Endothelial cell of umbilical vein (primary cell): ENCODE data around the gene DAPK2. TPM values are rescaled to one million over a fixed set of nuclear protein-coding genes. Genes with fewer than 3 reads are reported as not detected.

Experiments used
- BruUV-seq: library from RNA; stranded (reverse); fragments of 400-500 nt; replicated peaks from 2 replicates; lab custom pipeline; 2021; lab: Mats Ljungman, UMichigan
- CTCF ChIA-PET: fragments of 300-600, 350-600 bp; sonication (Branson Sonifier 250); formaldehyde crosslinking; loops from one replicate; lab custom pipeline; 2021; ENCODE audit warnings: antibody characterized with exemption, inconsistent platforms; lab: Charles Lee
- POLR2A ChIA-PET: fragments of 300-600, 350-600 bp; sonication (Branson Sonifier 250); formaldehyde crosslinking; loops from one replicate; lab custom pipeline; 2021; ENCODE audit warnings: antibody characterized with exemption, inconsistent platforms; lab: Charles Lee
- DNase-seq: peaks from one replicate; pipeline ENCODE4 v3.0.0-alpha.2; 2011; ENCODE audit warnings: low read depth, low spot score
- FAIRE-seq: peaks from 2 replicates; lab custom pipeline; 2011; peaks lifted over from hg19 to GRCh38; lab: Jason Lieb, UNC
- H2AFZ ChIP-seq: 2 replicates; pipeline ENCODE4 v1.6.0; 2012; ENCODE audit warnings: low read depth, low read length, control low read depth, inconsistent platforms
- H3K27ac ChIP-seq: 2 replicates; pipeline ENCODE4 v1.5.1; 2011; ENCODE audit warnings: low read depth, mild to moderate bottlenecking, control low read depth, low read length, moderate library complexity; ENCODE audit not compliant: insufficient read depth
- H3K27me3 ChIP-seq, 2 experiments: 2 replicates each; pipeline versions ENCODE4 v1.6.0 to v1.6.1; 2011; ENCODE audit warnings: low read length in 2 of 2, mixed read lengths in 1 of 2; ENCODE audit not compliant: control insufficient read depth in 2 of 2, insufficient read depth in 2 of 2
- H3K36me3 ChIP-seq, 2 experiments: 2 replicates in 1 of 2; 3 replicates in 1 of 2; pipeline ENCODE4 v1.5.1; 2011; ENCODE audit warnings: low read length in 2 of 2, mild to moderate bottlenecking in 1 of 2, moderate library complexity in 1 of 2; ENCODE audit not compliant: control insufficient read depth in 2 of 2, insufficient read depth in 2 of 2; ENCODE audit errors: extremely low read depth in 1 of 2
- H3K4me1 ChIP-seq: 3 replicates; pipeline ENCODE4 v1.5.1; 2011; ENCODE audit warnings: mild to moderate bottlenecking, low read length; ENCODE audit not compliant: control insufficient read depth, insufficient read depth; ENCODE audit errors: extremely low read depth
- H3K4me2 ChIP-seq: 2 replicates; pipeline ENCODE4 v1.6.1; 2011; ENCODE audit warnings: low read length, control low read depth, mixed read lengths; ENCODE audit not compliant: insufficient read depth
- H3K4me3 ChIP-seq, 3 experiments: fragments of 200-600 bp in 1 of 3; sonication (generic), shearing (Covaris generic) in 1 of 3; replicated peaks in 1 of 3; 2 replicates each; pipeline ENCODE4 v1.5.1; 2011 to 2016; ENCODE audit warnings: control low read depth in 3 of 3, low read length in 3 of 3, mild to moderate bottlenecking in 2 of 3, inconsistent platforms in 1 of 3, low read depth in 1 of 3, moderate library complexity in 1 of 3; ENCODE audit not compliant: insufficient read depth in 1 of 3
- H3K79me2 ChIP-seq: 2 replicates; pipeline ENCODE4 v1.6.0; 2012; ENCODE audit warnings: low read length, inconsistent platforms; ENCODE audit not compliant: control insufficient read depth, insufficient read depth
- H3K9ac ChIP-seq: replicated peaks from 2 replicates; pipeline ENCODE3; 2011; ENCODE audit warnings: low read length, control low read depth; ENCODE audit not compliant: insufficient read depth; ENCODE audit errors: extremely low read depth
- H3K9me1 ChIP-seq: replicated peaks from 3 replicates; pipeline ENCODE4 v1.6.0; 2011; ENCODE audit warnings: mild to moderate bottlenecking, low read length; ENCODE audit not compliant: control insufficient read depth, insufficient read depth; ENCODE audit errors: extremely low read depth
- H3K9me3 ChIP-seq: replicated peaks from 2 replicates; pipeline ENCODE4 v1.5.1; 2012; ENCODE audit warnings: low read length, inconsistent platforms; ENCODE audit not compliant: control insufficient read depth, insufficient read depth
- H4K20me1 ChIP-seq: replicated peaks from 2 replicates; pipeline ENCODE3; 2011; ENCODE audit warnings: mild to moderate bottlenecking, low read length; ENCODE audit not compliant: control insufficient read depth, insufficient read depth; ENCODE audit errors: extremely low read depth
- CTCF ChIP-seq, 2 donors: IDR thresholded peaks; 1 replicate in 1 of 2; 2 replicates in 1 of 2; pipeline ENCODE4 v1.5.1; 2011; ENCODE audit warnings: low read length in 2 of 2, mild to moderate bottlenecking in 2 of 2, moderate library complexity in 2 of 2, control low read depth in 1 of 2, inconsistent platforms in 1 of 2, low read depth in 1 of 2; ENCODE audit not compliant: insufficient read depth in 1 of 2; ENCODE audit errors: extremely low read depth in 1 of 2
- EZH2 ChIP-seq: IDR thresholded peaks from 2 replicates; pipeline ENCODE4 v1.6.1; 2012; ENCODE audit warnings: borderline replicate concordance, low read depth, mild to moderate bottlenecking, moderate library complexity, low read length, inconsistent platforms; ENCODE audit not compliant: severe bottlenecking
- FOS ChIP-seq: IDR thresholded peaks from 2 replicates; pipeline ENCODE4 v1.6.1; 2011; ENCODE audit warnings: mild to moderate bottlenecking, low read length, moderate library complexity, borderline replicate concordance; ENCODE audit not compliant: insufficient read depth
- GATA2 ChIP-seq: IDR thresholded peaks from 2 replicates; pipeline ENCODE4 v1.7.0; 2011; ENCODE audit warnings: low read depth, mild to moderate bottlenecking, moderate library complexity, mixed read lengths, low read length; ENCODE audit not compliant: insufficient read length, insufficient read depth
- JUN ChIP-seq: IDR thresholded peaks from 2 replicates; pipeline ENCODE4 v1.6.1; 2011; ENCODE audit warnings: borderline replicate concordance, low read depth; ENCODE audit not compliant: insufficient read length, insufficient read depth
- MAX ChIP-seq: IDR thresholded peaks from 2 replicates; pipeline ENCODE4 v1.6.1; 2011; ENCODE audit not compliant: insufficient read depth, insufficient read length
- MYC ChIP-seq: IDR thresholded peaks from one replicate; pipeline ENCODE4 v1.6.1; 2011; ENCODE audit warnings: mild to moderate bottlenecking, low read depth, low read length
- POLR2A ChIP-seq: IDR thresholded peaks from 2 replicates; pipeline ENCODE4 v1.6.1; 2012; ENCODE audit warnings: low read depth, mild to moderate bottlenecking, control low read depth, low read length
- POLR2AphosphoS5 ChIP-seq: IDR thresholded peaks from 2 replicates; pipeline ENCODE4 v1.6.1; 2012; ENCODE audit warnings: low read depth, mild to moderate bottlenecking, control low read depth, low read length, moderate library complexity; ENCODE audit not compliant: insufficient read depth
- dilution Hi-C: fragments of 300-500 bp; cut with MboI; formaldehyde crosslinking; loops from one replicate; pipeline ENCODE4 v1.15.0; 2019; ENCODE audit warnings: low sequenced_read_pairs; ENCODE audit not compliant: extremely low pct_ligation_motif_present
- intact Hi-C: fragments of 100-400 bp; cut with micrococcal nuclease; formaldehyde crosslinking; loops from one replicate; pipeline ENCODE4 v1.10.0; 2022
- polyA plus RNA-seq, 4 experiments: library from polyadenylated mRNA; depleted of rRNA in 3 of 4; stranded (reverse) in 3 of 4; unstranded in 1 of 4; fragments of >200 nt; gene quantifications; 2 replicates each; pipeline versions ENCODE4 v1.2.1 to v1.2.3, GENCODE V29; 2011 to 2012; ENCODE audit warnings: missing spikeins in 1 of 4
- total RNA-seq: library from RNA; stranded (reverse); gene quantifications from 2 replicates; pipeline ENCODE4 v1.2.3, GENCODE V29; 2021

Gene DAPK2
- total and polyA plus RNA-seq, 2 donors (not counting 3 experiments of a cell fraction or from before 2014, with no cell fraction given): 2.8 to 6.7 TPM

- Histone ChIP-seq H3K4me2 (peak overlapping the region; percentile 55), H3K36me3 (no peaks in the 10 kb centered on the region), H3K9me1 (no peaks in the 10 kb centered on the region), H3K4me1 (peaks cover 35% of the 10 kb centered on the region), H3K4me3 (peak overlapping the region in 2 of 3 experiments; percentile 14 to 32), H3K9ac (peak overlapping the region; percentile 5), H3K27me3 (no peaks in the 10 kb centered on the region), H3K79me2 (peaks cover 62% of the 10 kb centered on the region), H2AFZ (peak overlapping the region; percentile 77), H3K27ac (no peak overlapping the region), H3K9me3 (no peaks in the 10 kb centered on the region), H4K20me1 (no peaks in the 10 kb centered on the region)
- no TSS peak for BruUV-seq
- TF ChIP-seq JUN (no peak), POLR2AphosphoS5 (no peak), EZH2 (no peak), FOS (no peak), POLR2A (no peak), GATA2 (no peak), MAX (no peak), CTCF (IDR thresholded peaks at IDR 0.05; ENCODE audit: extremely low read depth in 1 of 2, insufficient read depth in 1 of 2, low read depth in 1 of 2, low read length in 2 of 2) (no peak), MYC (no peak)
- CTCF ChIA-PET: interaction anchor here (1.1 to 1.8 kb wide), 2 partner anchors 12 to 486 kb away, joined by 4 to 5 read pairs; no protein-coding TSS in a partner anchor
- POLR2A ChIA-PET: interaction anchor here (0.5 kb wide), 1 partner anchor 1042 kb away, joined by 3 read pairs; no protein-coding TSS in a partner anchor
- FAIRE-seq: no peak
- no peak for DNase-seq
- dilution Hi-C loops: no loop called here
- intact Hi-C loops: loop anchor here (5.0 kb wide), 1 partner anchor 262 kb away; the partner anchor contains the start of gene CSNK1G1
Observed at GRCh38 chr15:64095431-64095794, 49.1 kb upstream of the DAPK2 start.
